ENCODE measurements around the gene CHRNA4. TPM values are rescaled to one million over a fixed set of nuclear protein-coding genes. Genes with fewer than 3 reads are reported as not detected.

Gene CHRNA4
- total RNA-seq, 1 donor from 2014 or later = not detected

- ATAC-seq = no peak
Measured at GRCh38 chr20:63319164-63320040, 41.7 kb downstream of the CHRNA4 start.

DNA sequence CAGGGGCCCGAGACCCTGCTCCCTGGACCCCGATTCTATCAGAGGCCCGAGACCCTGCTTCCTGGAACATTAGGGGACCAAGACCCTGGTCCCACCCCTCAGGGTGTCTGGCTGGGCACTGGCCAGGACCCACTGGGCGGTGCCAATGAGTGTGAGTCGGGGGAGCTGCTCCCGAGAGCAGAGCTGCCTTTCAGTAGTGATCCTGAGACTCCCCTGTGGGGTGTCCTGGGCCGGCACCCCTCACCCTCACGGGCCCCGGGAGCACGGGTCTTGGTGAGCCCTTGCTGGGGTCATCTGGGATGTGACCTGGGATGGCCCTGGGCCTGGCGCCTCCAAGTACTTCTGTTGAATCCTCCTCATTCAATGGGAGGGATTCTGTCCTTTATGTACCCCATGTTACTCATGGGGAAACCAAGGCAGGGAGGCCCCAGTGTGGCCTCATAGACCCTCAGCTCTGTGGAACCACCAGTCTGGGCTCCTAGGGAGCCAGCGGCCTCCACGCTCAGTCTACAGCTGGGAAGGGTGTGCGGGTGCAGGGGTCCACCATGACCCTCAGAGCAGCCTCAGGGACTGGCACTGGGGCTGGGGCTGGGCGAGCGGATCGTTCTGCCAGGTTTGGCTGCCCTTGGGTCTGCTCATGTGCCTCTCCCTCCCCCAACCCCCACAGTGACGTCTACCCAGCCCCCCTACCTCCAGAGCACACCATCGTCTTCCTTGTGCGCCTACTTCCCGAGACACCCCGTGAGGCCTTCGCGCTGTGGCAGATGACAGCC is 42.6 kb downstream of the CHRNA4 start:
- no peak for ATAC-seq

DNA sequence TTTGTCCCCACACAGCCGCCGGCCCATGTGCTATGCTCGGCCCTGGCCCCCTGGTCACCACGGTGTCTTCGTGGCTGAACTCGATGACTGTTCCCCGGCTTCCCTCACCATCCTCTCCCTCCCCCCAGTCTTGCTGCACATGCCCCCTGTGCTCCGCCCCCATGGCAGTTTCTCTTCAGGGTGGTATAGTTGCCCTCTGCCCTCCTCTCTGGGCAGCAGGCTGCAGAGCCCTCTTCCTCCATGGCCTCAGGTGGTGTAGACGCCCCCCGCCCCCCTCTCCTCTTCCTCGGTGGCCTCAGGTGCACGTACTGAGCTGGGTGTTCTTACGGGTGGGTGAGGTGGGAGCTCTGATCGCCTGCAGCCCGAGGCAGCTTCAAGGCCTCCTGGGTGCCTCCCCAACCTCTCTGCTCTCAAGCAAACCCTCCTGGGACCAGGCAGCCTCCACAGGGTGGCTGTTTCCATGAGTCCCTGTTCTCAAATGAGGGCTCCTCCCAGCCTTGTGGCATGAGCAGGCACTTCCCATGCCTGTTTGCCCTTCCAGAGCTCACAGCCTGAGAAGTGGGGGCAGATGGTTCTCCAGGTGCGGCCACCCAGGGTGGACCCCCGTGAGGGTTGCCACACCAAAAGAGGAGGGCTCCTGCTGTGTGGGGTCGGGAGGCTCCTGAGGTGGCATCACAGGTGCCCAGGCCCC is 43.4 kb downstream of the CHRNA4 start:
- ATAC-seq = no peak

DNA sequence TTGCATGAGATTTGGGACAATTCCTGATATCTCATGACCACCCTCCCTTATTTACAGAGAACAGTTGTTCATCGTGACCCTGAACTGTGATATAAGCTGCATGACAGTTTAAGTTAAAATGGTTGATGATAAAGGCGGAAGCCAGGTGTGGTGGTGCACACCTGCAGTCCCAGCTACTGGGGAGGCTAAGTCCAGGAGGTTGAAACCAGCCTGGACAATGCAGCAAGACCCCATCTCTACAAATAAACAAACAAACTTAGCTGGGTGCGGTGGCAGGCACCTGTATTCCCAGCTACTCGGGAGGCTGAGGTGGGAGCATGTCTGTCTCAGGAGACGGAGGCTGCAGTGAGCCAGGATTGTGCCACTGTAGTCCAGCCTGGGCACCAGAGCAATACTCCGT is 44.1 kb downstream of the CHRNA4 start:
- ATAC-seq = no peak

- ATAC-seq = no peak
Measured at GRCh38 chr20:63316502-63316921, 44.6 kb downstream of the CHRNA4 start.

- no peak for ATAC-seq
Measured at GRCh38 chr20:63315731-63316491, 45.2 kb downstream of the CHRNA4 start.

DNA sequence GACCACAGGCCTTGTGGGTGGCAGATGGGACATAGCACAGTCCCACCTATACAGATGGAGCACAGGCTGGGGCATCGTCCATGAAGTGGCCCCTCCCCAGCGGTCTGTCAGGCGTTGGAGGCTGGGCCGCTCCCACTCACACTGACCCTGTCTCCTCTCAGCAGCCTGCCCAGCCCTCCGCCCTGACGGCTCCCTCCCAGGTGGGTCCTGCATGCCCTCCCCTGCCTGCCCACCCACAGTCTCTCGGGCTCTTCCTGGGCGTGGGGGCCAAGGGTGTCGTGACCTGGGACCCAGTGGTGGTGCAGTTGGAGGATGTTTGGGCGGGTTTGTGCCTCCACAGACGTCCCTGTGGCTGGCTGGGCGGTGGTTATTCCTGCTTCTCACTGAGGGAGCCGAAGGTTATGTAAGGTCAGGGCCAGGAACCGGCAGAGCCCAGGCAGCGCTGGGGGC is 45.9 kb downstream of the CHRNA4 start:
- ATAC-seq = no peak

- no peak for ATAC-seq
Measured at GRCh38 chr20:63314566-63315239, 46.4 kb downstream of the CHRNA4 start.

- ATAC-seq = no peak
Measured at GRCh38 chr20:63314015-63314471, 47.1 kb downstream of the CHRNA4 start.

DNA sequence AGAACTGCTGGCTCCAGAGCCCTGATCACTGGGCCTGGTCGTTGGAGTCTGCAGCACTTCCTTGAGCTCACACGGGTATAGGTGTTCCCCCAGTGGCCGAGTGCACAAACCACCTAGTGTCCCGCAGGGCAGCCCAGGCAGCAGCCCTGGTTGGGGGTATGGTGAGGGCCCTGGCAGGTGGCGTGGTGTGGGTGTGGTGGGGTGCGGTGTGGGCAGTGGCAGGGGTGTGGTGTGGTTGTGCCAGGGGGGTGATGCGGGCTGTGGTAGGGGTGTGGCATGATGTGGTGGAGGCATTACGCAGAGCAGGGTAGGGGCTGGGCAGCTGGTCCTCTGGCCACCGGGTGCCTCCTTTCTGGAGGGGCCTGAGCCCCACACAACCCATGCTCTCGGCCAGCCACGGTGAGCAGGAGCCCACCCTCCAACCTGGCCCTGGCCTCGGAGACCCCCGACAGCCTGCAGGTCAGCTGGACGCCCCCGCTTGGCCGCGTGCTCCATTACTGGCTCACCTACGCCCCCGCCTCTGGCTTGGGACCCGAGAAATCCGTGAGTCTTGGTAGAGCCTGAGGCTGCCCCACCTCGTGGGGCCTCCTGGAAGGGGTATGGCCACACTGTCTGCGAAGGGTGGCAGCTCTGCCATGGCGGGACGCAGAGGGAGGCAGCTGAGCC is 47.7 kb downstream of the CHRNA4 start:
- no peak for ATAC-seq

DNA sequence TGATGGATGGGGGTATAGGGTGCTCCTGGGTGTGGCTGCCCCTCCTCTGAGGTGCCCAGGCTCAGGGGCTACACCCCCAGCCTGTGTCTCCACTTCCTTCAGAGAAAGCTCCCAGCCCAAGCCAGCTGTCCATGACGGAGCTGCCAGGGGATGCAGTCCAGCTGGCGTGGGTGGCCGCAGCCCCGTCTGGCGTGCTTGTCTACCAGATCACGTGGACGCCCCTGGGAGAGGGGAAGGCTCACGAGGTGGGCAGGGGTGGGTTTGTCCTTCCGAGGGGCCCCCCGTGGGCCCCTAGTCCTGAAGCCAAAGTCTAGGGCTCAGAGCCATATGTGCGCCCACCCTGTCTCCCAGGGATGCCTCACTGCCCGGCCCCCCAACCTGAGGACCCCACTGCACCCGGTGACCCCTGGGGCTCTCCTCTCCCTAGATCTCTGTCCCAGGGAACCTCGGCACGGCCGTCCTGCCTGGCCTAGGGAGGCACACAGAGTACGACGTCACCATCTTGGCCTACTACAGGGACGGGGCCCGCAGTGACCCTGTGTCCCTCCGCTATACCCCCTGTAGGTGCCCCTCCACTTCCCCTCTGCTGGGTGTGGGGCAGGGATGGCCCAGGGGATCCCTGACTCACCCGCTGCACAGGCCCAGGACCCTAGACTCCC is 48.3 kb downstream of the CHRNA4 start:
- ATAC-seq = peak; percentile 3

GRCh38 chr20:63312273-63312672 is 48.9 kb downstream of the CHRNA4 start:
- no peak for ATAC-seq

DNA sequence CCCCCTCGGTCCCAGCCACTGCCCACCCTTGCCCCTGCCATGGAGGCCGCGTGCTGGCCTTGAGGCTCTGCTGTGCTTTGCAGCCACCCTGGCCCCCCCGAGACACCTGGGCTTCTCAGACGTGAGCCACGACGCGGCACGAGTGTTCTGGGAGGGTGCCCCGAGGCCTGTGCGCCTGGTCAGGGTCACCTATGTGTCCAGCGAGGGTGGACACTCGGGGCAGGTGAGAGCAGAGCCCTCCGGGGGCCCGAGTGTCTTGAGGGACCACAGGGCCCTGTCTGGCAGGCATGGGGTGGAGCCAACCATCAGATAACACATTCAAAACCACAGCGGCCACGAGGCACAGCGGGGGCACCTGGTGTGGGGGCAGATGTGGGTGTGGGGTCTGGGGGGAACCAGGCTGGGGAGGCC is 49.3 kb downstream of the CHRNA4 start:
- ATAC-seq = no peak

DNA sequence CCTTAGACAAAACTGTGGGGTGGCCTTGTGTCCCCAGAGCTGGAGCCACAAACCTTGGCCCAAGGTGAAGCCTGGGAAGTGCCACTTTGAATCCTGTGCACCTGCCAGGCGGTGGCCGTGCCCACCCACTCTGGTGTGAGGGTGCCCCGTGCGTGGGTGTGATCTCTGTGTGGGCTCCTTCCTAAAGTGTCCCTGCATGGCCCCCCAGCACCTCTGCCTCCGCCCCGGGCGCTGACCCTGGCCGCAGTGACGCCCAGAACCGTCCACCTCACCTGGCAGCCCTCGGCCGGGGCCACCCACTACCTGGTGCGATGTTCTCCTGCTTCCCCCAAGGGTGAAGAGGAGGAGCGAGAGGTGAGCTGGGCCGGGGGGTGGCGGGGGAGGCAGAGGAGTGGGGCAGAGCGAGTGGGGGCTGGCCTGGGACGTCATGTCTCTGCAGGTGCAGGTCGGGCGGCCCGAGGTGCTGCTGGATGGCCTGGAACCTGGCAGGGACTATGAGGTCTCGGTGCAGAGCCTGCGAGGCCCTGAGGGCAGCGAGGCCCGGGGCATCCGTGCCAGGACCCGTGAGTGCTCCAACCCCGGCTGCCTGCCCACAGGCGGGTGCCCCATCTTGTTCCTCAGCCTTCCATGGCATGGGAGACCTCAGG is 49.8 kb downstream of the CHRNA4 start:
- no peak for ATAC-seq

DNA sequence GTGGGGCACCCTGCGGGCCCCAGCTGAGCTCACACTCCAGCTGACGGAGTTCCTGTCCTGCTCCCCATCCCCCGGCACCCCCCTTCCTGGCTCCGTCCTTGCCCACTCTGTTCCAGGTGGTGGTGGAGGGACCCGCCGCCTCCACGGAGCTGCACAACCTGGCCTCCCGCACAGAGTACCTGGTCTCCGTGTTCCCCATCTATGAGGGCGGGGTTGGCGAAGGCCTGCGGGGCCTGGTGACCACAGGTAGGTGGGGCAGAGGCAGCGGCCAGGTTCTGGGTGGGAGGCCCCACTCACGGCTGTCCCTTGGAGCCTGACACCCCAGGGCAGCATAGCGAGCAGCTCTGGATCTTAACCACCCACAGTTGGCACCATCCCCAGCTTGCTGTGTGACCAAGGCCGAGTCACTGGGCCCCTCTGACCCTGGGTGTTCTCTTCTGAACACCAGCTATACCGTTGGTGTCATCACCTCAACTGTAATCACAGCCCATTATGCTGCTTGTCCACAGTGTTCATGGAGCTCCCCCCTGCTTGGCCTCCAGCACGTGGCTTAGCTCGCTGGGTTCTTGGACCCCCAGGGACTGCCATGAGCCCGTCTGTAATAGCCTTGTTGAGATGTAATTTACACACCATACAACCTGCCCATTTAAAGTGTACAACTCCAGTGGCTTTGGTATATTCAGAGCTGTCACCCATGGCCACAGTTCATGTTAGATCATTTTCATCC is 50.7 kb downstream of the CHRNA4 start:
- ATAC-seq = no peak

GRCh38 chr20:63309261-63310071 is 51.7 kb downstream of the CHRNA4 start:
- ATAC-seq = no peak

- no peak for ATAC-seq
Measured at GRCh38 chr20:63308218-63308911, 52.8 kb downstream of the CHRNA4 start.
